ENCODE results near the gene FSTL1.

Gene FSTL1

DNA sequence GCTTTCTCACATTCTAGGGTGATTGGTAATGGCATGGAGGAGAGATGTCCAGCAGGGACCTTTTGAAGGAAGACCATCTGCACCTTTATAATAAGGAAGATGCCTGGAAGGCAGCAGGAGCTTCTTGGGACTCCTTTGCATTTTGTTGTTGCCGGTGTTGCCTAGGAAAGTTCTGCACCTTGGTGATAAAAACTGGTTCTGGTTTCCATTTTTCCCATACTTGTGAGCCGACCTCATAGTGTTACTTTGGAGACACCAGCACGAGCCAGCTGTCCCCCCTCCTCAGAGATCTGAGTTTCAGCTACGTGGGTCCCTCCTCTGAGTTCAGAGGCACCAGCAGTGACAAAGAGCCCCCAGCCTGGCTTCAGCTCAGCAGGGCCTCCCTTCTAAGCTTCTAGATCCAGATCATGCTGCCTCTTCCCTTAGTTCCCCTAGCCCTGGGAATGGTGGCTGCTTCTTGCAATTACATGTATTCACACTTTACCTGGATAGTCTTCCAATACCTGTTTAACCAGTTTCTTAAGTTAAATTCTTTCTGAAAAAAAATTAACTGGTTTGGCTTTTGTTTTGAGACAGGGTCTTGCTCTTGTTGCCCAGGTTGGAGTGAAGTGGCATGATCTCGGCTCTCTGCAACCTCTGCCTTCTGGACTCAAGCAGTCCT is 18.0 kb upstream of the FSTL1 start:
- DNase-seq = no peak

DNA sequence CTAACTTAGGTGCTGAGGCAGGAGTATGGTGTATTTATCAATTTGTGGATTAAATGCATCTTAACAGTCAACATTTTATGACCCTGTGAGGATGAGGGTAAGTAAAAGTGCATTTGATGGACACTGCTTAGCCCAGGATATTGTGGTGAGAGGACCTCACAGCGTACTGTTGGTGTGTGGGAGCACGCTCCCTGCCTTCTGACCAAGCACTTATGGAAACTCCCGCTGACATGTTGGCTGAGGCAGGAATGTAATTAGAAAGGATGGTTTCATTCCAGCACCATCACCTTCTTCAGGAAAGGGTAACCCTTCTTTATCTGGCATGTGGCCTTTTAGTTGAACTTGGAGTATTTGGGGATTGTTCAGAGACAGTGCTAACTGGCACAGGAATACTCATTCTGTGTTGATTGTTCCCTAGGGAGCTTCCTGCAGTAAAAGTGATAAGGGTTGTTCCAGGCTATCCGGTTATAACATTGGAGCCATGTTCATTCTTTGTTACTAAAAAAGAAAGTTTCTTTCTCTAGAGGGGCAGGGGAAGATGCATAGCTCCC is 11.7 kb upstream of the FSTL1 start:
- DNase-seq = no peak

DNA sequence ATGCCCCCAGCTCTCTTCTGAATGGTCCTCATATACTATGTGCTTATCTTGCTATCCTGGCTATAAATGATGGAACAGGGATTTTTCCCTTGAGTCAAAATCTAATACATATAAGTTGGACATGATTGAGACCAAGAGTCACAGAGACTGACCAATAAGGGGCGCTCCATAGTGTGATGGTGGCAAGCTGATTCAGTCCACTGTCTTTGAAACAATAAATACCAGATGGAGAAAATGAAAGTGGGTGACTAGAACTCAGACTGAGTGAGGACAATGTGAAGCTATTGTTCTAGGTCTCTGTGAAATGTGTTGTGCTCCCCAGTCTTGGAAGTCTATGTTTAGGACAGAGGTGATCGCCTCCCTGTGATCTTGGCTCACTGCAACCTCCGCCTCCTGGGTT is 10.6 kb upstream of the FSTL1 start:
- no peak for DNase-seq

DNA sequence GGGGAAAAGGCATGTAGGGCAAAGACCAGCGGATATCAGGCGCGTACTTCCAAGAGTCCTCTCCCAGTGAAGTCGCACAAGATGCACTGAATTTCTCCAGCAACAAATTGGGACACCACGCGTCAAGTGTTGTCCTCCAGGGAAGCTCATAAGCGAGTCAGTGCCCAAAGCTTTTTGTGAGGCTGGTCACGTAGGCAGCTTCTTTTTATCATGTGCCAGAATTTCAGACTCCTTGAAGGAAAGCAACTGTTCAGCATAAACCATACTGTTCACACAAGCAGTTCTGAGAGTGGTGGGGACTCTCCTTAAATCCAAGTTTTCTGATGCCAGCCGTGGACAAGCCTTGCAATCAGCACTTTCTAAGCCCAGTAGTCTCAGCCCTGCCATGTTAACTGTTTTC is 10.1 kb upstream of the FSTL1 start:
- no peak for DNase-seq

DNA sequence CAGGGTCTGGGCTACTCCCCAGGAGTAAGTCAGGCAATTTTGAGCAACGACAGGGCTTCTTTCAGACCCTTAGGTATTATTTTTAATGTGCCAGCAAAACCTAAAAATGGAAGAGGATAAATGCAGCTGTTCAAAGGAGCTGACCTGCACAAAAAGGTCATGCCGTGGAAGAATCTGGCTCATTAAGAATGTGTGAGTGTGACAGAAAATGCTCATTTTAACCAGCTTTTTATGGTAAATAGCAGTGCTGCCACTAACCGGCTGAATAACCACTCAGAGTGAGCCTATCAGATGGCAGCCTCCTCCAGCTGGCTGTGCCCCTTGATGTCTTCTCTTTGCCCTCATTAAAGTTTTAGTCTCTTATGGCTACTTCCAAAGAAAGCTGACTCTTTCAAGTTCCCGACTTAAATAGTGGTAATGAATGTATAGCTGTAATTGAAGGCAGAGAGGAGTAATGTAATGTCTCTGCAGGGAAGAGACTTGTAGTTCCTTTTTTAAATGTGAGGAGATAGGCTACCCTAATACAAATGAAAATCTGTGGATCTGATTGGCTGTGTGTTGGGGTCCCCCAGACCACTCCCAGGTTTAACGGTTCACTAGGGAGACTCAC is 9.5 kb upstream of the FSTL1 start:
- no peak for DNase-seq

DNA sequence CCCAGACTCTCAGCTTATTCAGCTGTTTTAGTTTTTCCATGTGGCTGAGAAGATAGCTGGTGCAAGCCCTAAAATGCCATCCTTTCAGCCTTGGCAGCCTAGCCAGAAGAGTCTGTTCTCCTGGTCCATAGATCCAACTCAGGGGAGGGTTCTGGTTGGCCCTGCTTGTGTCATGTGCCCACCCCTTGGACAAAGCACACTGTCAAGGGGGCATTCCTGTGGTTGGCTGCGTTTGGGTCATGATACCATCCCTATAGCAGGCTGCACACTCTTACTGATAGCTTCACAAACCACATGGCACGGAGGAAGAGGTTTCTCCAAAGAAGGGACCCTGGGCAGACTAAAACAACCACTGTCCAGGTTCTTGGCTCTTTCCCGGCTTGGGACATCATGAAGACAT is 8.4 kb upstream of the FSTL1 start:
- no peak for DNase-seq

DNA sequence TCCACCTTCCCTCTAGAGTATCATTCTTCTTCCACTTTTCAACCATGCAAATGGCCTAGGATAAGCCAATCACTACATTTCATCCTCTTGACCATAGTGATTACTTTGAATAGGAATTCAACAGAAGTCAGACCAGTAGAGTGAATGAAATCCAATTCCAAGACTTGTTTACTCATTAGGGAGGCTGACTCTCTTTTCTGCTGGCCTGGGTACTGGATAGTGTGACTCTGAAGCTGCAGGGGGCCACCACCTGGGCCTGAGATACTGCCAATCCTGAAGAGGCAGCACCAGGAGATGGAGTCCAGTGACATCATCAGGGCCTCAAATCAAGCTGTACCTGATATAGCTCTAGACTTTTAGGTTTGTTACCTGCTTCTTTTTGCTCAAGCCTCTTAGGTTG is 7.0 kb upstream of the FSTL1 start:
- DNase-seq = no peak

DNA sequence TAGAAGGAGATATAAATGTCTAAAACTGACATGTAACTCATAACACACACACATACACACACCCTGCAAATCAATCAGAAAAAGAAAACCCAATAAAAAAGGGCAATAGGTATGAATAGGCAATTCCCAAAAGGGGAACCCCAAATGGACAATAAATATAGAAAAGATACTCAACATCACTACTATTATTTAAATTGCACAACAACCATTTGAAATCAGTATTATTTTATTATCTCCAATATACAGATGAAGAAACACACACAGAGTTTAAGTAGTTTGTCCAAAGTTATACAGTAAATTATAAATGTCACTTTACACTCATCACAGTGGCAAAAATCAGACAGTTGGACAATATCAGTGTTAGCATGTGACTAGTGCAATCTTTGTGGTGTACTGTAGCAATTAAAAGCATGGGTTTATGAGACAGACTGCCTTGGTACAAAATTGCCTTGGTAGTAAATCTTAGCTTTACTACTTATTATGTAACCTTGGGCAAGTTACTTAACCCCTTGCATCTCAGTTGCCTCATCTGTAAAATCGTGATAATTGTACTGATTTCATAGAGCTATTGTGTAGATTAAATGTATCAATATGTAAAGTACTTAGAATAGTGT is 3.4 kb upstream of the FSTL1 start:
- DNase-seq = no peak

DNA sequence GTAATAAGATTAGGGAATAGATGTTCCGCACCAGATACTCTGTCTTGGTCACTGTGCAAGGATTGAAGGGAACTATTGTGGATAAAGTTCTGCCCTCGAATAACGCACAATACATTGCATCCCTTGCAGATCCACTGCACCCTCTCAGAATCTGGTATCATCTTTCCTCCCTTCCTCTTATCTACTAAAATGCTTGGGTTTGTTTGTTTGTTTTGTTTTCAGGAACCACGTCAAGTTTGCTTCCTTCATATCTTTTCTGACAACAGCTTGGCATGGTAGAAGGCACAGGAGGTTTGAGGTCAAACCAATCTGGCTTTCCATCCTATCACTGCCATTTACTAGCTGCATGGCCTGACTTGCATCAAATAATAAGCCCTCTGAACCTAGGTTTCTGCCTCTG is 2.0 kb upstream of the FSTL1 start:
- no peak for DNase-seq

DNA sequence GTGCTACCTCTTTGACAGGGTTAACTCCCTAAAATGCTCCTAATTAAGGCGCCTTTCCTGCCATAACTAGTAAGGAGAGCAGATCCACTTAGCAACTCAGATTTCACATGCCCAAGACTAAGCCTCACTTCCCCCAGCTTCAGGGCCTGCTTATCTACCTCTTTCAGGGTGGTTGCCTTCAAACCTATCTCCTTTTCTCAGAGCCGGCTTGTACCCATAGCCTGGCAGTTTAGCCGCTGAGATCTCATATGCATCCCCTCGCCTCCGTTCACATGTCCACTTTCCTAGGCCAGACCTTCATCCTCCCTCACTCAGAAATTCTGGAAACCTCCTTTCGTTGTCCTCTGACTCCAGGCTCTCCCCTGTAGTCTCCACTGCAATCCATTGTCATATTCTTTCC is 1.0 kb upstream of the FSTL1 start:
- no peak for DNase-seq

DNA sequence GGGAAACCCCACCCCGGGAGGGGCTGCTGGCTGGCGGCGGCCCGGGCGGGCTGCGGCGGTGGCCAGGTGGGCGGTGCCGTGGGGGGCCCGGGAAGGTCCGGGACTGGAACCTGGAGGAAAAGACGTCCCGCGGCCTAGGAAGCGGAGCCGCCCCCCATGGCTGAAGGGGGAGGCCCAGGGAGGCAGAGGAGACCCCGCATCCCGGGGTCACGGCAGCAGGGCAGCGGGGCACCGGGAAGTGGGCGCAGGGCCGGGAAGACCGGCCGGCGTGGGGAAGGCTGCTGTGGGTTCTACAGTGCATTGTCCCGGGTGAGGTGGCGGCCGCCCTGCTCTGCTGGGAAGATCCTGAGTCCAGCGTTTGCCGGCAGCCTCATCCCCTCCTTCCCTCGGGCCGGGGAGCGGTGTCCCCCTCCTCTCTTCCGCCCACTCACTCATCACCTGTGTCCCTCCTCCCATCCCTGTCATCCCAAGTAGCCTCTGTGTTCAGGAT is 525 bp upstream of the FSTL1 start:
- no peak for DNase-seq

DNA sequence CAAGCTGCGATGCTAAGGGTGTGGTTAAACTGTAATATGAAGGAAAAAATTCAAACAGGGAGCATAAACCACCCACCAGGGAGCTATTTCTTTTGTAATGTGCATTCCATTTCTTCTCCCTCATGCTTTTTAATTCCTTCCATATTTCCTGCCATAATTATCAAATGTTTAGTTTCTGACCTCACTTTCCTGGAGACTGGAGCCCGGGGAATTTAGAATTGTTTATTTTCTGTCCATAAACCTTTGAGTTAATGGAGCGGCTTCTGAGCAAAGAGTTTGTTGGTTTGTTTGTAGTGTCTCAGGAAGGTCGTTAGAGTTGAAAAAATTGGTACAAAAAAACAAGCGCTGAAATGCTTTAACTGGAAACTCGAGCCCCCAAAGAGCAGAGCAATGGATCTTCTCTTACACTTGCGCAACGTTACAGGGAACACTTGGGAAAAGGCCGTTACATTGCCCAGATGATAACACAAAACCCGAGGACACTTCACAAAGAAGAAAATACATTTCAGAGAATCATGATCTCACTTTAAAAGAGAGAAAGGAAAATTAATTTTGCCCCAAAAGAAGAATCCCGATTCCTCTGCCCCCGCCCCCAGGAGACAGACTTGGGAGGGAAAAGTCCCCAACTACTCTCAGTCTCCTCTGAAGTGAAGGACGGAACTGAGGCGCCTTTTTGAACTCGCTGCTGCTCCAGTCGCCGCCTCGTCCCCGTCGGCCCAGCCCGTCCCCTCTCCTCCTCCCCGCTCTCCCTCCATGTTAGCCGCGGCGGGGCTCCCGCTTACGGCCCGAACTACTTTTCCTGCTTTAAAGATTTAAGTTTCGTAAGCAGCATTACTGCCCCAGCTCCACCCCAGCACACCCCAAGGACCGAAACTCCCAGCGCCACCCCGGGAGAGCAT is 842 bp downstream of the FSTL1 start:
- peak; percentile 93 for DNase-seq

DNA sequence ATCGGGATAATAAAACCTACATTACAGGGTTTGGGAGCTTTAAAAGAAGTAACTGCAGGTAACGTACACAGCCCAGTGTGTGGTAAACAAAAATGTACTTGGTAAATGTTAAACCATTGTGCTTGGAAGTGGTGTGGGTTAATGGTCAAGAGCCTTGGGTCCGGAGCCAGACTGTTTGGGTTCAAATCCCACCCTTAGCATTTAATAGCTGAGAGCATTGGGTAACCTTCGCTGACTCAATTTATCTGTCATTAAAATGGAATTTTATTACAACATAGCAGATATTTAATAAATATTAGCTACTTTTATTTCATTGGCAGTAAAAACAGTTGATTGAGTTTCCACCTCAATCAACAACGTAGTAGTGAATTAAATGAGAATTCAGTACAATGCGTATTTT is 1.5 kb downstream of the FSTL1 start:
- no peak for DNase-seq

DNA sequence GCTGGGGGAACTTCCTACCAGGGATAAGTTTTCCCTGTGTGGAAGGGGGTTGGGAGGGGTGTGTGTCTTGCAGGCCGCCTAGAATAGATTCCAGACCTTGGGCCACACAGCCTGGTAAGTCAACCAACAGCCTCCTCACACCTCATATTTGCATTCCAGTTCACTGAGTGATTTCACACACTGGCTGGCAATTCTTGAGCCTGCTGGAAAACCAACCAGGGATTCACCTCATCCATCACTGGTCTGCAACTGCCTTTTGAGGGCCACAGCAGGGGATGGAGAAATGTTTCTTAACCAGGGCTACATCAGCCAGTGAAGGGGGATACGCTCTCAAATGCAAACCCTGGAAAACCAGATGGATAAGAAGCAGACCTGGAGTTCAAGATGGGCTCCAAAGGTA is 2.0 kb downstream of the FSTL1 start:
- DNase-seq = peak; percentile 97

DNA sequence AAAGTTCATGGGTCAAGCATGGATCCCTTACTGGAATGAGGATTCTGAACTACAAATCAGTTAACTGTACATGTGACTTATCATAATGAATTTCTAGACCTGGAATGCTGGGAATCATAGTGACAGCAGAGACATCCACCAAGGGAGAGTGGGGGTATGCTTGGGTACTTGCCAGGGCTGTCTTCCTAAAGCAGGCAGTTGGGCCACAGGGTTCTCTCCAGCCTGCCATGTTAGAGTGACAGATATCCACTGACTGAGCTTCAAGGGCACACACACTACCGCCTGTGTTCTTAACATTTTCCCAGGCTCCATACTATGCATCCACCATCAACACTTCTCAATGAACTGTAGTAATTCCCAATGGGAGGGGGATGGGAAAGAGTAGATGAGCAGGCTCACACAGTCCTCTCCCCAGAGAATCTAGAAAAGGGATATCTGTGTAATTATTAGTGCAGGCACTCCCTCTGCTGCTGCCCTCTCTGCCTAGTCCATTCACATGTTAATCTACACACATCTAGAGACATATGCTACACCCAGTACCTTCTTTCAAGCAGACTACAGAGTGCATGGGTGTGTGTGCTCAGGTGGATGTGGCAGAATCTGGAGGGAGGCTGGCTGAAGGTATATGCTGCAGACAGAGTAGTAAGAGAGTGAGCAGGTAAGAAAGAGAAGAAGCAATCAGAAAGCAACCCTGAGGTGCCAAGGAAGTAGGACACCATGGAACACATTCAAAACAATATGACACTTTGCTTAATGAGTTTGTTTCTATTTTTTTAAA is 3.7 kb downstream of the FSTL1 start:
- DNase-seq = no peak

DNA sequence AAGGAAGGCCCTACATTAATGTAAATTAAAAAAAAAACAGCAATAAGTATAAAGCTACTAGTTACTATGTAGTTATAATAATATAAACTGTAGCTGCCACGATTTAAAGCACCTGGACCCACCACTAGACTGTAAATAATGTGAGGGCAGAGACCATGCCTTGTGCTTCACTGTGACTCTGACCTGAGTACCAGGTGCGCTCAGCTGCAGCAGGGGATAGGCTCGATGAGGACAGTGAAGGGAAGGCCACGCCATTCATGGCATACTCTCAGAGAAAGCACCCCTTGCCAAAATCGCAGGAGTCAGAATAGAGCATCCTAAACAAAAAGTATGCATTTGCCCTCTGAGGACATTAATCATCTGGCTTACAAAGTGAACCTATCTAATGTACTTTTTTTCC is 5.1 kb downstream of the FSTL1 start:
- DNase-seq = no peak

DNA sequence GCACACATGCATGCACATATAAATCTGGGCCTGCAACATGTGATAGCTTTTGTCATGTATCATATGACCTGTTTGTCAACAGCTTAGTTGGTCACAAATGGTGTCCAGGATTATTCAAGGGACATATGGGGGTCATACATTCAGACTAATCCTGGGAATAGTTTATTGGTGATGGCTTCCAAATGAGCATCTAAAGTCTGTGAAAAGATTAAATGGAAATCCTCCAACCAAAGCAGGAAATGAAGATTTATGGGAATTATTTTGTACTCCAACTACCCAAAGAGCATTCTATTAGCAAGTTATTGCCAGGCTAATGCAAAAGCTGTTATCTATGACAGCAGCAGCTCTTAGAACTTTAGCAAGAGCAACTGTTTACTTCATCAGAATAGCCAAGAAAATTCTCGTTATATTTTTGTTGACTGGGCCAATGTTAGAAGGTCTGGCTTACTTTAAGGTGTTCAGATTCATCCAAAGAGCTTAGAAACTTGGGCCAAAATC is 7.1 kb downstream of the FSTL1 start:
- DNase-seq = no peak

DNA sequence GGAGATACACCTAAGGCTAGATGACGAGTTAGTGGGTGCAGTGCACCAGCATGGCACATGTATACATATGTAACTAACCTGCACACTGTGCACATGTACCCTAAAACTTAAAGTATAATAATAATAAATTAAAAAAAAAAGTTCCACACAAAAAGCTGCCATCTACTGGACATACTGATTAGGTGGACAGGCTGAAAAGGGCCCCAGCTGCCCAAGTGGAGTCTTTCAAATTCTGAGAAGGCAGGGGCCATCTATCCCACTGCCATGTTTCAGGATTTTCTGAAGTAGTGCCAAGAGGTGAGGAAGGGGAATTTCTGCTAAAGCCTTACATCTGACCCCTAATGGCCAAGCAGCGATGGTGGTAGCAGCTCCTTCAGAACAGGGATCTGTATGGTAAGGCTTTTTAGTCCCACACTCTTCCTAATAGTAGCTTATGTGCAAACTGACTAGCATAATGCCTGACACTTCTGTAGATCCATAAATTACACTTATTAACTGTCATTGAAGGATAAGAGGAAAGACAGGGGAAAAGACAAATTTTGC is 7.7 kb downstream of the FSTL1 start:
- no peak for DNase-seq

DNA sequence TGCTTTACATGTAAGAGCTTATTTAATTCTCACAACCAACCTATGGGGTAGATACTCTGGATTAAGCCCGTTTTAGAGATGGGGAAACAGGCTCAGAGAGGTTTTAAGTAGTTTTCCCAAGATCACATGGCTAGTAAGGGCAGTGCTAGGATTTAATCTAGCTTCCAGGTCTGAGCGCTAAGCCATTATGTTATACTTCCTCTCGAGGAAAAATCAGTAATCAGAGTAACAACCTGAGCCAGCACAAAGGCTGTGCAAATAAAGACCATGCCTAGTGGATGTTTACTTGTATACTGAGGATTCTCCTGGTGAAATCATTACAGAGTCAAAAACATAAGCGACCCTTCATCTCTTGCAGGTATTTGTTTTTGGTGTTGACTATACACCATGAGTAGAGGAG is 9.0 kb downstream of the FSTL1 start:
- no peak for DNase-seq

DNA sequence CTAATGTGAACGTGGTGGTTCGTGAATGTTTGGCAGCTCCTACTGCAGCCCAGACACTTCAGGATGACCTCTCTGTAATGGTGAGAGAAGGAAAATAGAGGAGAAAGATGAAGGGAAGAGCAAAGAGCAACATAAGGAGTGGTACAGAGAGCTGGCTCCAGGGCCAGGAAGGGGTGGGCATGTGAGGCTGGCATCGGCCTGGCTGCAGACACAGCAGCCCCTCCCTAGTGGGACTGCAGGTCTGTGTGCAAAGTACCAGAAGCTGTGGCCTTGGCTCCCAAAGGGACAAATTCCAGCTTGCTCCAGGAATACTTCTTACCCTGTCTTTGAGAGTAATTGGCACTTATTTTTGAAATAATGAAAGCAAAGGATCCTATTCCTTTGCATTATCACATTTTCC is 10.0 kb downstream of the FSTL1 start:
- DNase-seq = no peak

DNA sequence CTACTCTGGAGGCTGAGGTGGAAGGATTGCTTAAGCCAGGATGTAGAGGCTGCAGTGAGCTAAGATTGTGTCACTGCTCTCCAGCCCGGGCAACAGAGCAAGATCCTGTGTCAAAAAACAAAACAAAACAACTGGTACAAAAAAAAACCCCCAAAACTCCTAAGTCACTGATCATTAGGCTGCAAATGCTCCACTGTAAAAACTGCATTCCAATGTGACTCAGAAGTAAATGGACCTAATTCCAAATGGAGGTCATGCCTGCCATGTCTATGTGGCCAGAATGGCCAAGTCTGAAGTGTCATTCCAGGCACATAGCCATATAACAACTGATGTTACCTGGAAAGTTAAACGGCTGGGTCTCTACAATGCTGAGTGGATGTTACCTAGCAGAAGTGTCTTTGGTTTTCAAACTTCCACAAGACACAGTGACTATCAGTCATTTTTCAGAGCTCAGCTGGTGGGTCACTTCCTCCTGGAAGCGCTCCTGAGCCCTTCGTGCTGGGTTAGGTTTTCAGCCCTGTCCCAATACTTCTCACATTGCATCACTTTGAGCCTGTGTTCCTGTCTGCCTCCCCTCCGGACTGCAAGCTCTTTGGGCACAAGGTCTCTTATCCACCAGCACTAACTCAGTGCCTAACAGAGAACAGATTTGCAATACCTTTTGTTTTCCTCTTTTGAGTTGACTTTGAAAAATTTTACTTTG is 10.6 kb downstream of the FSTL1 start:
- peak; percentile 52 for DNase-seq

Measured in fibroblast of skin of right quadriceps (primary cell).